Vagina (tissue), 2 donors: ENCODE results near the gene AGBL2.

Experiments used
- POLR2AphosphoS5 ChIP-seq, 2 donors: sonication (generic); formaldehyde crosslinking; IDR thresholded peaks; one replicate each; pipeline ENCODE4 v1.9.0; 2017; ENCODE audit warnings: antibody characterized with exemption in 2 of 2, mild to moderate bottlenecking in 2 of 2, low read depth in 1 of 2; ENCODE audit not compliant: insufficient read depth in 1 of 2
- TF ChIP-seq, protein P1 (sequence below), 3 experiments: fragments of 450-650 bp in 2 of 3; fragments of 200-600 bp in 1 of 3; sonication (generic) in 1 of 3; IDR thresholded peaks; one replicate each; pipeline ENCODE4 v1.5.1; 2017 to 2019; ENCODE audit warnings: antibody characterized with exemption in 3 of 3, mild to moderate bottlenecking in 2 of 3, moderate library complexity in 2 of 3

- no peak for TF ChIP-seq POLR2AphosphoS5 (IDR thresholded peaks at IDR 0.05; ENCODE audit: insufficient read depth in 1 of 2, low read depth in 1 of 2)
- TF ChIP-seq, protein P1, sequence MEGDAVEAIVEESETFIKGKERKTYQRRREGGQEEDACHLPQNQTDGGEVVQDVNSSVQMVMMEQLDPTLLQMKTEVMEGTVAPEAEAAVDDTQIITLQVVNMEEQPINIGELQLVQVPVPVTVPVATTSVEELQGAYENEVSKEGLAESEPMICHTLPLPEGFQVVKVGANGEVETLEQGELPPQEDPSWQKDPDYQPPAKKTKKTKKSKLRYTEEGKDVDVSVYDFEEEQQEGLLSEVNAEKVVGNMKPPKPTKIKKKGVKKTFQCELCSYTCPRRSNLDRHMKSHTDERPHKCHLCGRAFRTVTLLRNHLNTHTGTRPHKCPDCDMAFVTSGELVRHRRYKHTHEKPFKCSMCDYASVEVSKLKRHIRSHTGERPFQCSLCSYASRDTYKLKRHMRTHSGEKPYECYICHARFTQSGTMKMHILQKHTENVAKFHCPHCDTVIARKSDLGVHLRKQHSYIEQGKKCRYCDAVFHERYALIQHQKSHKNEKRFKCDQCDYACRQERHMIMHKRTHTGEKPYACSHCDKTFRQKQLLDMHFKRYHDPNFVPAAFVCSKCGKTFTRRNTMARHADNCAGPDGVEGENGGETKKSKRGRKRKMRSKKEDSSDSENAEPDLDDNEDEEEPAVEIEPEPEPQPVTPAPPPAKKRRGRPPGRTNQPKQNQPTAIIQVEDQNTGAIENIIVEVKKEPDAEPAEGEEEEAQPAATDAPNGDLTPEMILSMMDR (IDR thresholded peaks at IDR 0.05): no peak
Observed at GRCh38 chr11:47691979-47692378, 23.2 kb downstream of the AGBL2 start.
